ENCODE data around the gene ZNF775. TPM values are rescaled to one million over a fixed set of nuclear protein-coding genes. Genes with fewer than 3 reads are reported as not detected.

Gene ZNF775
- total and polyA plus RNA-seq, 2 of the 13 experiments (the other 11 are each of a cell fraction or from before 2014, with no cell fraction given) = 3.1 to 3.2 TPM

DNA sequence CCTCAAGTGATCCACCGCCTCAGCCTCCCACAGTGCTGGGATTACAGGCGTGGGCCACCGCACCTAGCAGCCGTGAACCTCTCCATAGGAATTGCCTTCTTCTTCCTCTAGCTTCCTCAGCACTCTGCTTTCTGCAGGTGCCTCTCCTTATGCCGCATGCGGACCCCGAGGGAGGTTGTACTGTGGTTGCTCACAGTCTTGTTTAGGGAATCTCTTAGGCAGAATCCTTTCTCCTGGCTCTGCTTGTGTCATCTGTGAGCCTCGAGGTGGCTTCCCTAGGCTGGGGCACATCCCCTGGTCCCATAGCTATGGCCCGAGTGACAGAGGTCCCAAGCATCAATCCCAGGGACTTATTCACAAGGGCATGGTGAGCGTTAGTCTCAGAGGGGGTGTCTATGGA is 38.1 kb downstream of the ZNF775 start (continued):
- no peak for TF ChIP-seq SIN3A (IDR thresholded peaks at IDR 0.05; ENCODE audit: borderline replicate concordance, low read depth, low read length)
- no peak for TF ChIP-seq GTF3A (CRISPR knock-in tag; conservative IDR thresholded peaks at IDR 0.05)
- no peak for TF ChIP-seq KDM6A (CRISPR knock-in tag; IDR thresholded peaks at IDR 0.05; ENCODE audit: low read depth)
- TF ChIP-seq HOXD1 (CRISPR knock-in tag; IDR thresholded peaks at IDR 0.05) = no peak

GRCh38 chr7:150417863-150418262 is 38.7 kb downstream of the ZNF775 start:
- no peaks in the 10 kb centered on the region for H3K79me2 ChIP-seq (ENCODE audit: insufficient read depth, low read length)
- H3K36me3 ChIP-seq (replicated peaks in 1 of 2; ENCODE audit: control insufficient read depth in 1 of 2, insufficient read depth in 2 of 2, low read length in 2 of 2) = no peaks in the 10 kb centered on the region
- in situ Hi-C loops (cut with HindIII; ENCODE audit: extremely low pct_ligation_motif_present, low pct_unique_long_range_greater_than_20kb) = no loop called here
- H3K9ac ChIP-seq (ENCODE audit: insufficient read depth, low read depth, low read length) = no peak overlapping the region
- H3K27ac ChIP-seq (ENCODE audit: extremely low read length, insufficient read depth, low read length) = no peak overlapping the region
- H3K4me3 ChIP-seq (replicated peaks in 1 of 3; ENCODE audit: insufficient read depth in 1 of 3, low read depth in 2 of 3, low read length in 3 of 3) = no peak overlapping the region
- 84% methylated on average over 6 of the region's 6 CpGs for WGBS (ENCODE audit: low lambda C conversion rate)
- no peak overlapping the region for H3K4me2 ChIP-seq (ENCODE audit: low read depth, low read length)
- FAIRE-seq (no peak), DNase-seq (ENCODE audit: low spot score) (no peak), ATAC-seq (no peak)
- no peaks in the 10 kb centered on the region for H3K27me3 ChIP-seq (ENCODE audit: control insufficient read depth in 1 of 2, insufficient read depth in 2 of 2, low read length in 2 of 2)
- H2AFZ ChIP-seq (ENCODE audit: low read length) = no peak overlapping the region
- TF ChIP-seq STAG1 (CRISPR knock-in tag; IDR thresholded peaks at IDR 0.05) (peak; percentile 14; the same call in 1 of the 2 replicates), ZNF383 (CRISPR knock-in tag; IDR thresholded peaks at IDR 0.05; ENCODE audit: borderline replicate concordance) (no peak), KAT8 (CRISPR knock-in tag; IDR thresholded peaks at IDR 0.05) (no peak), ZNF292 (CRISPR knock-in tag; IDR thresholded peaks at IDR 0.05; ENCODE audit: borderline replicate concordance, low read depth) (no peak)
- H4K20me1 ChIP-seq (ENCODE audit: insufficient read depth, low read length) = 0 out of 2 replicates have a peak, but pooled peaks cover 2% of the 10 kb centered on the region
- intact Hi-C loops (cut with micrococcal nuclease; ENCODE audit: unreplicated experiment) = no loop called here
- ChIA-PET POLR2A (interaction anchor here (1.1 to 1.5 kb wide), 3 partner anchors 11 to 43 kb away, joined by 3 to 5 read pairs (median 5); no protein-coding TSS in a partner anchor), CTCF (ENCODE audit: low intra/inter-chr PET ratio, low total read pairs) (no interaction called here)
- no TSS peak for BruUV-seq (replicated peaks)
- no peaks in the 10 kb centered on the region for H3K9me3 ChIP-seq (ENCODE audit: low read length)
- H3K4me1 ChIP-seq (ENCODE audit: insufficient read depth, low read length) = peaks cover 44% of the 10 kb centered on the region
